ENCODE results near the gene ADSS1. TPM values are rescaled to one million over a fixed set of nuclear protein-coding genes. Genes with fewer than 3 reads are reported as not detected.

Gene ADSS1
- polyA plus RNA-seq, 1 of the 3 experiments (the other 2 are of a cell fraction), result 14.3 TPM

- no peak for DNase-seq
- H3K27ac ChIP-seq (ENCODE audit: low read depth in 2 of 2, low read length in 1 of 2), result no peak overlapping the region
- whole genome bisulfite sequencing (ENCODE audit: low lambda C conversion rate), result 69% methylated on average over 30 of the region's 43 CpGs
- H3K36me3 ChIP-seq (replicated peaks in 1 of 2; ENCODE audit: control insufficient read depth in 1 of 2, insufficient read depth in 2 of 2, low read length in 1 of 2), result no peaks in the 10 kb centered on the region
- no peaks in the 10 kb centered on the region for H4K20me1 ChIP-seq (ENCODE audit: insufficient read depth)
- no peak overlapping the region; the same call in 1 of the 2 replicates for H3K4me2 ChIP-seq
- H3K4me3 ChIP-seq (ENCODE audit: low read depth in 2 of 2, low read length in 1 of 2), result no peak overlapping the region
- peaks cover under 1% of the 10 kb centered on the region; the same call in 1 of the 2 replicates for H3K79me2 ChIP-seq (ENCODE audit: insufficient read depth)
- H3K9me2 ChIP-seq, result no peaks in the 10 kb centered on the region
- peaks cover 7% of the 10 kb centered on the region for H3F3A ChIP-seq (replicated peaks; ENCODE audit: insufficient read depth)
- H3K27me3 ChIP-seq (ENCODE audit: insufficient read depth), result no peaks in the 10 kb centered on the region
- no peaks in the 10 kb centered on the region for H3K9me3 ChIP-seq
- no peak overlapping the region for H2AFZ ChIP-seq (ENCODE audit: low read depth)
- no peak for TF ChIP-seq POLR2AphosphoS5 (IDR thresholded peaks at IDR 0.05; ENCODE audit: low read depth, low read length)
- TF ChIP-seq USF1 (IDR thresholded peaks at IDR 0.05; ENCODE audit: borderline replicate concordance, low read depth), result no peak
- no peak for TF ChIP-seq ZBTB33 (IDR thresholded peaks at IDR 0.05; ENCODE audit: borderline replicate concordance, low read depth)
- no peak for TF ChIP-seq CTCF (IDR thresholded peaks at IDR 0.05)
- no peak overlapping the region for H3K9ac ChIP-seq
- H3K4me1 ChIP-seq (ENCODE audit: control insufficient read depth in 1 of 2, insufficient read depth in 2 of 2, low read depth in 1 of 2, low read length in 1 of 2), result peaks cover 26% of the 10 kb centered on the region in 2 experiments; a peak in 3 of 4 replicates
- ChIA-PET CTCF (interaction anchor here (1.4 kb wide), 2 partner anchors 32 to 46 kb away, joined by 3 to 6 read pairs; no protein-coding TSS in a partner anchor), POLR2A (no interaction called here)
Observed at GRCh38 chr14:104677512-104678332, 46.3 kb upstream of the ADSS1 start.

GRCh38 chr14:104678346-104678745 is 45.7 kb upstream of the ADSS1 start:
- POLR2A ChIA-PET, result no interaction called here
- TF ChIP-seq ZBTB33 (IDR thresholded peaks at IDR 0.05; ENCODE audit: borderline replicate concordance, low read depth), result no peak
- no peak for TF ChIP-seq EP300 (IDR thresholded peaks at IDR 0.05; ENCODE audit: borderline replicate concordance in 1 of 2, low read depth in 1 of 2, low read length in 1 of 2)
- TF ChIP-seq EZH2phosphoT487 (IDR thresholded peaks at IDR 0.05; ENCODE audit: borderline replicate concordance, low read depth), result no peak
- no peak for TF ChIP-seq TCF12 (IDR thresholded peaks at IDR 0.05)
- no peak for TF ChIP-seq NFIC (IDR thresholded peaks at IDR 0.05; ENCODE audit: borderline replicate concordance)
- no peak for TF ChIP-seq PBX3 (IDR thresholded peaks at IDR 0.05)
- no peak for TF ChIP-seq RCOR1 (IDR thresholded peaks at IDR 0.05; ENCODE audit: low read length)
- TF ChIP-seq FOXM1 (IDR thresholded peaks at IDR 0.05; ENCODE audit: low read depth), result no peak
- no peak for TF ChIP-seq IRF3 (IDR thresholded peaks at IDR 0.05; ENCODE audit: low read depth, low read length)
- no peak for TF ChIP-seq TAF1 (IDR thresholded peaks at IDR 0.05; ENCODE audit: borderline replicate concordance, low read depth, low read length)
- TF ChIP-seq NRF1 (IDR thresholded peaks at IDR 0.05; ENCODE audit: low read depth, low read length), result no peak
- no peak for TF ChIP-seq MEF2A (IDR thresholded peaks at IDR 0.05; ENCODE audit: borderline replicate concordance, low read depth)
- TF ChIP-seq RFX5 (IDR thresholded peaks at IDR 0.05; ENCODE audit: low read length), result no peak

More at GRCh38 chr14:104678346-104678745, 45.7 kb upstream of the ADSS1 start:
- no peak overlapping the region for H2AFZ ChIP-seq (ENCODE audit: low read depth)
- peaks cover 3% of the 10 kb centered on the region; the same call in 1 of the 2 replicates for H3K79me2 ChIP-seq (ENCODE audit: insufficient read depth)
- peaks cover 7% of the 10 kb centered on the region for H3F3A ChIP-seq (replicated peaks; ENCODE audit: insufficient read depth)
- no peak overlapping the region for H3K4me3 ChIP-seq (ENCODE audit: low read depth in 2 of 2, low read length in 1 of 2)
- WGBS (ENCODE audit: low lambda C conversion rate), result 68% methylated on average over 10 of the region's 13 CpGs
- no peak for DNase-seq
- H3K9ac ChIP-seq, result no peak overlapping the region
- H4K20me1 ChIP-seq (ENCODE audit: insufficient read depth), result no peaks in the 10 kb centered on the region
- no peak overlapping the region; the same call in 1 of the 2 replicates for H3K4me2 ChIP-seq
- H3K27ac ChIP-seq (ENCODE audit: low read depth in 2 of 2, low read length in 1 of 2), result no peak overlapping the region
- no peaks in the 10 kb centered on the region for H3K36me3 ChIP-seq (replicated peaks in 1 of 2; ENCODE audit: control insufficient read depth in 1 of 2, insufficient read depth in 2 of 2, low read length in 1 of 2)
- CTCF ChIA-PET, result interaction anchor here (0.9 to 1.4 kb wide), 3 partner anchors 31 to 368 kb away, joined by 3 to 6 read pairs (median 3); no protein-coding TSS in a partner anchor
- H3K9me3 ChIP-seq, result no peaks in the 10 kb centered on the region
- peaks cover 26 to 31% of the 10 kb centered on the region in 2 experiments; a peak in 3 of 4 replicates for H3K4me1 ChIP-seq (ENCODE audit: control insufficient read depth in 1 of 2, insufficient read depth in 2 of 2, low read depth in 1 of 2, low read length in 1 of 2)
- H3K9me2 ChIP-seq, result no peaks in the 10 kb centered on the region
- no peaks in the 10 kb centered on the region for H3K27me3 ChIP-seq (ENCODE audit: insufficient read depth)

Measured in SK-N-SH (cell line).